Kidney (tissue), 14 donors: ENCODE measurements around the gene B3GALT5. TPM values are rescaled to one million over a fixed set of nuclear protein-coding genes. Genes with fewer than 3 reads are reported as not detected.
A peak's percentile ranks its signal among the peaks of the same experiment; 100 is the strongest.

Experiments
- DNase-seq, 5 donors: peaks; one replicate each; pipeline ENCODE4 v3.0.0-alpha.2; 2013 to 2020
- FAIRE-seq: peaks from 2 replicates; lab custom pipeline; 2012; peaks lifted over from hg19 to GRCh38; lab: Jason Lieb, UNC
- H3K27ac ChIP-seq, 2 donors: one replicate each; pipeline ENCODE4 v1.7.0; 2013; ENCODE audit warnings: low read depth in 2 of 2, low read length in 2 of 2, inconsistent platforms in 1 of 2
- H3K27me3 ChIP-seq: one replicate; pipeline ENCODE4 v1.7.1; 2013; ENCODE audit warnings: low read length, inconsistent platforms; ENCODE audit not compliant: control insufficient read depth, insufficient read depth
- H3K36me3 ChIP-seq, 3 donors: one replicate each; pipeline versions ENCODE4 v1.7.0 to v1.7.1; 2013; ENCODE audit warnings: low read length in 3 of 3, control low read depth in 1 of 3, inconsistent platforms in 1 of 3; ENCODE audit not compliant: insufficient read depth in 3 of 3, control insufficient read depth in 2 of 3
- H3K4me1 ChIP-seq, 3 donors: one replicate each; pipeline versions ENCODE4 v1.7.0 to v1.7.1; 2013; ENCODE audit warnings: low read length in 3 of 3, inconsistent platforms in 1 of 3, low read depth in 1 of 3; ENCODE audit not compliant: control insufficient read depth in 2 of 3, insufficient read depth in 2 of 3
- H3K4me3 ChIP-seq, 3 donors: one replicate each; pipeline versions ENCODE4 v1.7.0 to v1.8.1; 2013; ENCODE audit warnings: low read length in 3 of 3, control low read depth in 1 of 3, inconsistent platforms in 1 of 3
- H3K9ac ChIP-seq, 3 donors: one replicate each; pipeline versions ENCODE4 v1.7.0 to v1.7.1; 2013; ENCODE audit warnings: low read length in 3 of 3, control low read depth in 1 of 3, inconsistent platforms in 1 of 3
- H3K9me3 ChIP-seq, 3 donors: one replicate each; pipeline versions ENCODE4 v1.7.0 to v1.7.1; 2013; ENCODE audit warnings: low read length in 3 of 3, control low read depth in 1 of 3, inconsistent platforms in 1 of 3; ENCODE audit not compliant: control insufficient read depth in 2 of 3, insufficient read depth in 1 of 3
- intact Hi-C: fragments of 100-400 bp; cut with DNase I; formaldehyde crosslinking; loops from one replicate; pipeline ENCODE4 v1.11.1; 2022
- polyA plus RNA-seq: library from polyadenylated mRNA; stranded (reverse); fragments of 350-450 nt; fragmentation: Illumina TruSeq; extraction: RNeasy Lipid Tissue Mini Kit (QIAGEN cat#74804); gene quantifications from one replicate; pipeline ENCODE4 v1.2.3, GENCODE V29; 2014; ENCODE audit warnings: low read depth, low replicate concordance; ENCODE audit not compliant: insufficient read depth
- total RNA-seq: library from RNA; stranded (reverse); fragmentation: NEBNext Ultra II Directional; extraction: Animal tissue kit (Norgen Biotek cat#: 25700); gene quantifications from one replicate; pipeline ENCODE4 v1.2.1, GENCODE V29; 2021
- TF ChIP-seq, protein P1 (sequence below): IDR thresholded peaks from 3 replicates; pipeline ENCODE4 v1.5.1; 2012; ENCODE audit warnings: mild to moderate bottlenecking, moderate library complexity, borderline replicate concordance; ENCODE audit not compliant: insufficient read depth; ENCODE audit errors: extremely low read depth
- donor health status: control.
- donor health status: control.
- donor health status: control.
- donor health status: control.
- donor health status: control.
- donor health status: DM: yes; HTN: yes; CAD: no.
- donor health status: Normal renal cell carcinoma (clear cell type).

B3GALT5 gene
- total and polyA plus RNA-seq, 2 donors from 2014 or later = 0.24 to 5.6 TPM

DNA sequence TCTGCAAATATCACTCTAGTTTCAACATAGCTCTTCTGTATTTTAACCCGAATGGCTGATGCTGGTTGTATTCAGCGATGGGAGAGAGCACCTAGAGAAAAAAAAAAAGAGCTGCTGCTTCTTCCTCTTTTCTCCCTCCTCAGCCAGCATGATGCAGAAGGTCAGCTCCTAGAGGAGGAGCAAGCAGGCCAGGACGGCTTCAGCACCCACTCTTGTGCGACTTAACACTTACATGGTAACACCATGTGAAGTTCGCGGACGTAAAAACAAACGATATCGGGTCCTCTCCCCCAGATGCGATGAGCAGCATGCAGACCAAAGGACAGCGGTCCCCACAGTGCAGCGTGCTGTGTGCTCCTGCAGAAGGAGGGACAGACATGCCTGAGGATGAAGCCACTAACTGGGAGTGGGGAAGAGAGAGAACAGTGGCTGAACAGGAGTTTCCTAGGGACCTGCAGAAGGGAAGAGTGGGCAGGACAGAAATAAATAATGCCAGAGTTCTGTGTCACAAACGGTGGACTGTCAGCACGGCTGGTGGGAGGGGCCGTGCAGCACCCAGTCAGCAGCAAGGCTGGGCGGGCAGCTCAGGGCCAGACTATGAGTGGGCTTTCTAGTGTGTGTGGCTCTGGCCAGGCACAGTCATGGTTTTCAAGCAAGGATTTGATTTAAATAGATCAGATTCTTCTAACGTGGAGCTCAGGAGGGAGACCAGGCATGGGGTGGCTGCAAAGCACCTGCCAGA is 11.4 kb upstream of the B3GALT5 start:
- Histone ChIP-seq H3K36me3 (no peaks in the 10 kb centered on the region), H3K9ac (no peak overlapping the region)

DNA sequence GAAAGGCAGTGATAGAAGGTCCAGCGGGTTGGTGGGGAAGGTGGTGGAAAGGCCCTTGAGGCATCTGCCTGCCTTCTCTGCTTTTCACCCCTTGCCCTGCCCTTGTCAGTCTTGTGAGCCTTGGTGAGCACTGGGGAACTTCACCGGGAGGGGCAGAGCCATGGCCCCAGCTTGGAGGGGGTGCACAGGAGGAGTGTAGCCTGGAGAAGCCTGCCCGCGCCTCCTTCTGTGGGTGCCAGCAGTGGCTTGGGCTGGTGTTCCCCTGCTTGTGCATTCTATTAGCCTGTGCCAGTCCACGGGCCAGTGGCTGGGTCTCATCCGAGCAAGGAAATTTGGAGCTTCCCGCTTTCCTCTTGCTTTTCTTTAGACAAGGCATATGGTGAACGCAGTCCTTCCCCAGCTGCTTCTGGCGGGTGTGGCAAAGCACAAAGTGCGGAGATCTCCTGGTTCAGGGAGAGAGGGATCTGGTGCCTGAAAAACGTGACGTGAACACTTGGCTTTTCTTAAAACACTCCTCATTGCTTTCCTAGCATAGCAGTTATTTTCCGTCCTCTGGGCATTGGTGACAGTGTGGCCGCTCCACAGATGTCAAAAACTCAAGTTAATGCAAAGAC is 10.6 kb upstream of the B3GALT5 start:
- TF ChIP-seq, protein P1, sequence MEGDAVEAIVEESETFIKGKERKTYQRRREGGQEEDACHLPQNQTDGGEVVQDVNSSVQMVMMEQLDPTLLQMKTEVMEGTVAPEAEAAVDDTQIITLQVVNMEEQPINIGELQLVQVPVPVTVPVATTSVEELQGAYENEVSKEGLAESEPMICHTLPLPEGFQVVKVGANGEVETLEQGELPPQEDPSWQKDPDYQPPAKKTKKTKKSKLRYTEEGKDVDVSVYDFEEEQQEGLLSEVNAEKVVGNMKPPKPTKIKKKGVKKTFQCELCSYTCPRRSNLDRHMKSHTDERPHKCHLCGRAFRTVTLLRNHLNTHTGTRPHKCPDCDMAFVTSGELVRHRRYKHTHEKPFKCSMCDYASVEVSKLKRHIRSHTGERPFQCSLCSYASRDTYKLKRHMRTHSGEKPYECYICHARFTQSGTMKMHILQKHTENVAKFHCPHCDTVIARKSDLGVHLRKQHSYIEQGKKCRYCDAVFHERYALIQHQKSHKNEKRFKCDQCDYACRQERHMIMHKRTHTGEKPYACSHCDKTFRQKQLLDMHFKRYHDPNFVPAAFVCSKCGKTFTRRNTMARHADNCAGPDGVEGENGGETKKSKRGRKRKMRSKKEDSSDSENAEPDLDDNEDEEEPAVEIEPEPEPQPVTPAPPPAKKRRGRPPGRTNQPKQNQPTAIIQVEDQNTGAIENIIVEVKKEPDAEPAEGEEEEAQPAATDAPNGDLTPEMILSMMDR = no peak
- intact Hi-C loops = no loop called here
- no peak overlapping the region for H3K27ac ChIP-seq
- H3K27me3 ChIP-seq = no peaks in the 10 kb centered on the region
- no peaks in the 10 kb centered on the region for H3K9me3 ChIP-seq
- DNase-seq (no peak), FAIRE-seq (no peak)
- H3K9ac ChIP-seq = no peak overlapping the region
- H3K36me3 ChIP-seq = no peaks in the 10 kb centered on the region
- H3K4me3 ChIP-seq = no peak overlapping the region
- no peaks in the 10 kb centered on the region for H3K4me1 ChIP-seq

More for the DNA sequence above, 11.4 kb upstream of the B3GALT5 start:
- no peak overlapping the region for H3K27ac ChIP-seq
- no peaks in the 10 kb centered on the region for H3K9me3 ChIP-seq
- H3K4me3 ChIP-seq = no peak overlapping the region
- TF ChIP-seq, protein P1 = no peak
- FAIRE-seq (no peak), DNase-seq (peak in 4 of 5 donors; percentile 49 to 60 (median 54))
- intact Hi-C loops = no loop called here
- no peaks in the 10 kb centered on the region for H3K27me3 ChIP-seq
- no peaks in the 10 kb centered on the region for H3K4me1 ChIP-seq

DNA sequence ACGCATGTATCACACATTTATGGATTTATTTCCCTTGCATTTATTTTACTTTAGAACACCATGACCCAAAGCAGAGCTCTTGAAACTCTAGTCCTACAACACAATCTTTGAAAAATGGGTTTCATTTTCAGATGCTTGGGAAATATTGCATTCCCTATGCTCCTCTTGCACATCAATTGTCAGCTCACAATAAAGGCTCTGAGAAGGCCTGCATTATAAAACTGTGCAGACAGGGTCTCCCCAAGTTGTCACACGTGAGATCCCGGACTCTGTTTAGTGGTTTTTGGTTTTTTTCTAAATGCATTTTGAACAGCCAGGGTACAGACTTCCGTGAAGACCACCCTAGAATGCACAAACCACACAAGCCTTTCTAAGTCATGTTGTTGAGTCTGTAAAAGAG is 9.9 kb upstream of the B3GALT5 start:
- Histone ChIP-seq H3K36me3 (no peaks in the 10 kb centered on the region), H3K4me3 (no peak overlapping the region), H3K9me3 (no peaks in the 10 kb centered on the region), H3K27ac (no peak overlapping the region), H3K9ac (no peak overlapping the region), H3K27me3 (no peaks in the 10 kb centered on the region), H3K4me1 (no peaks in the 10 kb centered on the region)
- FAIRE-seq = no peak
- DNase-seq = no peak
- TF ChIP-seq, protein P1 = no peak
- intact Hi-C loops = no loop called here
